T-helper 17 cell (primary cell): Measurements from ENCODE around the gene FAM210A. TPM values are rescaled to one million over a fixed set of nuclear protein-coding genes. Genes with fewer than 3 reads are reported as not detected.
"Not testable (repeated sequence)": the region's sequence is repeated elsewhere in the genome, so short reads cannot be mapped to it uniquely, and the experiment has no call there.

Experiments used
- ATAC-seq: fragments of 150-1000 bp; cut with Tn5 transposase; 2 replicates; pipeline ENCODE4 v1.10.0; 2021; ENCODE audit warnings: mild to moderate bottlenecking, moderate library complexity
- DNase-seq, 3 donors: peaks; one replicate each; pipeline versions ENCODE4 v3.0.0 to v3.0.0-alpha.2; 2020 to 2021
- H3K9me3 ChIP-seq: one replicate; pipeline ENCODE4 v1.7.0; 2013; ENCODE audit warnings: low read length, mild to moderate bottlenecking; ENCODE audit not compliant: control insufficient read depth, poor library complexity, severe bottlenecking
- H3K27ac Mint-ChIP-seq: one replicate; pipeline ENCODE4 v1.8.0; 2022; ENCODE audit warnings: mild to moderate bottlenecking, moderate library complexity, mixed read lengths
- H3K27me3 Mint-ChIP-seq: one replicate; pipeline ENCODE4 v1.8.0; 2022; ENCODE audit warnings: mixed read lengths
- H3K36me3 Mint-ChIP-seq: one replicate; pipeline ENCODE4 v1.8.0; 2022; ENCODE audit warnings: low read depth, mixed read lengths
- H3K4me1 Mint-ChIP-seq: one replicate; pipeline ENCODE4 v1.8.0; 2022; ENCODE audit warnings: mild to moderate bottlenecking, mixed read lengths
- H3K4me3 Mint-ChIP-seq: one replicate; pipeline ENCODE4 v1.8.0; 2022; ENCODE audit warnings: mild to moderate bottlenecking, moderate library complexity, mixed read lengths
- total RNA-seq, 4 donors: library from RNA in 2 of 4; stranded (reverse) in 2 of 4; gene quantifications; one replicate each; pipeline ENCODE4 v1.2.3 and lab custom pipeline; 2022 to 2026

Gene FAM210A
- total RNA-seq, 2 donors from 2014 or later: 5.4 to 7.1 TPM

- ATAC-seq: no peak
- H3K4me3 Mint-ChIP-seq: peak overlapping the region; percentile 91
- no peaks in the 10 kb centered on the region for H3K36me3 Mint-ChIP-seq
- H3K27ac Mint-ChIP-seq: peak overlapping the region; percentile 98
- no peaks in the 10 kb centered on the region for H3K9me3 ChIP-seq
- DNase-seq: peak in 1 of 3 donors; percentile 11
- no peaks in the 10 kb centered on the region for H3K27me3 Mint-ChIP-seq
- H3K4me1 Mint-ChIP-seq: peaks cover 47% of the 10 kb centered on the region
Measured at GRCh38 chr18:13725566-13726231, 659 bp downstream of the FAM210A start.

GRCh38 chr18:13720847-13721246 lies 5.5 kb downstream of the FAM210A start:
- Mint-ChIP-seq H3K27me3 (no peaks in the 10 kb centered on the region), H3K4me3 (no peak overlapping the region), H3K27ac (no peak overlapping the region), H3K36me3 (no peaks in the 10 kb centered on the region), H3K4me1 (peaks cover 17% of the 10 kb centered on the region)
- H3K9me3 ChIP-seq: no peaks in the 10 kb centered on the region
- no peak for ATAC-seq
- DNase-seq: no peak

- DNase-seq: no peak
- Mint-ChIP-seq H3K4me1 (peaks cover 12% of the 10 kb centered on the region), H3K4me3 (no peak overlapping the region)
Measured at GRCh38 chr18:13720123-13720522, 6.2 kb downstream of the FAM210A start.

GRCh38 chr18:13716916-13717315 lies 9.4 kb downstream of the FAM210A start:
- H3K4me1 Mint-ChIP-seq: peaks cover 15% of the 10 kb centered on the region
- ATAC-seq: no peak

More at GRCh38 chr18:13720123-13720522, 6.2 kb downstream of the FAM210A start:
- no peaks in the 10 kb centered on the region for H3K9me3 ChIP-seq
- Mint-ChIP-seq H3K27me3 (no peaks in the 10 kb centered on the region), H3K27ac (no peak overlapping the region), H3K36me3 (no peaks in the 10 kb centered on the region)
- ATAC-seq: no peak

GRCh38 chr18:13715330-13715729 lies 11.0 kb downstream of the FAM210A start:
- Mint-ChIP-seq H3K36me3 (peaks cover 3% of the 10 kb centered on the region), H3K27ac (no peak overlapping the region), H3K4me3 (no peak overlapping the region), H3K27me3 (no peaks in the 10 kb centered on the region), H3K4me1 (peaks cover 24% of the 10 kb centered on the region)
- DNase-seq: no peak
- no peaks in the 10 kb centered on the region for H3K9me3 ChIP-seq
- no peak for ATAC-seq

More at GRCh38 chr18:13716916-13717315, 9.4 kb downstream of the FAM210A start:
- DNase-seq: no peak
- no peak overlapping the region for H3K27ac Mint-ChIP-seq
- no peaks in the 10 kb centered on the region for H3K36me3 Mint-ChIP-seq
- no peaks in the 10 kb centered on the region for H3K27me3 Mint-ChIP-seq
- no peaks in the 10 kb centered on the region for H3K9me3 ChIP-seq
- H3K4me3 Mint-ChIP-seq: no peak overlapping the region

- Mint-ChIP-seq H3K27ac (no peak overlapping the region), H3K4me1 (peaks cover 27% of the 10 kb centered on the region), H3K27me3 (no peaks in the 10 kb centered on the region), H3K36me3 (peaks cover 3% of the 10 kb centered on the region), H3K4me3 (peak overlapping the region; percentile 12)
- H3K9me3 ChIP-seq: no peaks in the 10 kb centered on the region
- ATAC-seq (no peak), DNase-seq (no peak)
Measured at GRCh38 chr18:13713455-13714055, 12.8 kb downstream of the FAM210A start.

GRCh38 chr18:13712400-13713131 lies 13.8 kb downstream of the FAM210A start:
- Mint-ChIP-seq H3K4me1 (peaks cover 29% of the 10 kb centered on the region), H3K4me3 (no peak overlapping the region), H3K27me3 (no peaks in the 10 kb centered on the region), H3K27ac (no peak overlapping the region), H3K36me3 (peaks cover 3% of the 10 kb centered on the region)
- H3K9me3 ChIP-seq: no peaks in the 10 kb centered on the region
- no peak for ATAC-seq
- DNase-seq: no peak

- no peak for ATAC-seq
- no peak for DNase-seq
- Mint-ChIP-seq H3K36me3 (peaks cover 3% of the 10 kb centered on the region), H3K4me1 (peaks cover 28% of the 10 kb centered on the region), H3K4me3 (no peak overlapping the region), H3K27ac (no peak overlapping the region), H3K27me3 (no peaks in the 10 kb centered on the region)
- no peaks in the 10 kb centered on the region for H3K9me3 ChIP-seq
Measured at GRCh38 chr18:13710414-13710831, 15.9 kb downstream of the FAM210A start.

- no peaks in the 10 kb centered on the region for H3K27me3 Mint-ChIP-seq
- peaks cover 3% of the 10 kb centered on the region for H3K36me3 Mint-ChIP-seq
- H3K27ac Mint-ChIP-seq: no peak overlapping the region
- no peaks in the 10 kb centered on the region for H3K9me3 ChIP-seq
- H3K4me1 Mint-ChIP-seq: peaks cover 8% of the 10 kb centered on the region
- ATAC-seq (no peak), DNase-seq (no peak)
- H3K4me3 Mint-ChIP-seq: no peak overlapping the region
Measured at GRCh38 chr18:13703899-13704298, 22.5 kb downstream of the FAM210A start.

- no peak overlapping the region for H3K27ac Mint-ChIP-seq
- no peak for DNase-seq
- peaks cover 3% of the 10 kb centered on the region for H3K36me3 Mint-ChIP-seq
- no peak overlapping the region for H3K4me3 Mint-ChIP-seq
- ATAC-seq: no peak
- H3K9me3 ChIP-seq: no peaks in the 10 kb centered on the region
- no peaks in the 10 kb centered on the region for H3K27me3 Mint-ChIP-seq
- H3K4me1 Mint-ChIP-seq: peaks cover 10% of the 10 kb centered on the region
Measured at GRCh38 chr18:13700153-13700552, 26.2 kb downstream of the FAM210A start.

- no peaks in the 10 kb centered on the region for H3K27me3 Mint-ChIP-seq
- H3K9me3 ChIP-seq: no peaks in the 10 kb centered on the region
- H3K36me3 Mint-ChIP-seq: no peaks in the 10 kb centered on the region
- peaks cover 10% of the 10 kb centered on the region for H3K4me1 Mint-ChIP-seq
- H3K27ac Mint-ChIP-seq: no peak overlapping the region
- H3K4me3 Mint-ChIP-seq: no peak overlapping the region
- ATAC-seq: no peak
- DNase-seq: no peak
Measured at GRCh38 chr18:13696961-13697360, 29.4 kb downstream of the FAM210A start.

GRCh38 chr18:13695337-13695736 lies 31.0 kb downstream of the FAM210A start:
- not testable (repeated sequence) for H3K27me3 Mint-ChIP-seq, H3K9me3 ChIP-seq, DNase-seq, ATAC-seq, H3K27ac Mint-ChIP-seq, H3K36me3 Mint-ChIP-seq, H3K4me3 Mint-ChIP-seq
- H3K4me1 Mint-ChIP-seq: peaks cover 12% of the 10 kb centered on the region

GRCh38 chr18:13690060-13690459 lies 36.3 kb downstream of the FAM210A start:
- not testable (repeated sequence) for H3K36me3 Mint-ChIP-seq, H3K27ac Mint-ChIP-seq, H3K9me3 ChIP-seq, DNase-seq, ATAC-seq, H3K27me3 Mint-ChIP-seq, H3K4me3 Mint-ChIP-seq
- H3K4me1 Mint-ChIP-seq: peaks cover 16% of the 10 kb centered on the region
